H1 (cell line): Measurements from ENCODE around the gene SNX3. TPM values are rescaled to one million over a fixed set of nuclear protein-coding genes. Genes with fewer than 3 reads are reported as not detected.

Experiments
- CTCF ChIA-PET: fragments of 300-600 bp; sonication (Branson Sonifier 250); formaldehyde crosslinking; loops from one replicate; lab custom pipeline; 2021; ENCODE audit not compliant: partially characterized antibody; lab: Charles Lee
- POLR2A ChIA-PET: fragments of 300-600 bp; sonication (Branson Sonifier 250); formaldehyde crosslinking; loops from one replicate; lab custom pipeline; 2021; ENCODE audit warnings: inconsistent platforms; ENCODE audit not compliant: partially characterized antibody; lab: Charles Lee
- DNase-seq, 2 experiments: peaks; one replicate each; pipeline versions ENCODE4 v3.0.0 to v3.0.0-alpha.2; 2010 to 2022; ENCODE audit warnings: low spot score in 2 of 2, low read depth in 1 of 2, mixed read lengths in 1 of 2
- FAIRE-seq: peaks from 2 replicates; lab custom pipeline; 2011; peaks lifted over from hg19 to GRCh38; lab: Jason Lieb, UNC
- H2AFZ ChIP-seq: 2 replicates; pipeline ENCODE4 v1.8.1; 2012; ENCODE audit warnings: low read length, inconsistent platforms
- H2AK5ac ChIP-seq: 2 replicates; pipeline ENCODE4 v1.6.1; 2013; ENCODE audit warnings: low read depth, low read length
- H2BK120ac ChIP-seq: replicated peaks from 2 replicates; pipeline ENCODE3; 2013; ENCODE audit warnings: low read depth, low read length, inconsistent platforms
- H2BK12ac ChIP-seq: 2 replicates; pipeline ENCODE4 v1.6.1; 2013; ENCODE audit warnings: low read depth, low read length
- H2BK15ac ChIP-seq: 2 replicates; pipeline ENCODE4 v1.6.1; 2013; ENCODE audit warnings: low read length
- H2BK20ac ChIP-seq: 2 replicates; pipeline ENCODE4 v1.6.1; 2013; ENCODE audit warnings: low read length
- H2BK5ac ChIP-seq: 2 replicates; pipeline ENCODE4 v1.6.1; 2013; ENCODE audit warnings: low read depth, low read length
- H3K14ac ChIP-seq: 2 replicates; pipeline ENCODE4 v1.6.1; 2013; ENCODE audit warnings: inconsistent platforms; ENCODE audit not compliant: insufficient read length
- H3K18ac ChIP-seq: 2 replicates; pipeline ENCODE4 v1.6.1; 2013; ENCODE audit warnings: low read length; ENCODE audit errors: extremely low read depth
- H3K23ac ChIP-seq: 2 replicates; pipeline ENCODE4 v1.6.1; 2013; ENCODE audit warnings: inconsistent platforms; ENCODE audit not compliant: insufficient read length
- H3K23me2 ChIP-seq: 2 replicates; pipeline ENCODE4 v1.6.1; 2013; ENCODE audit warnings: low read depth, low read length
- H3K27ac ChIP-seq: 2 replicates; pipeline ENCODE4 v1.6.1; 2011; ENCODE audit warnings: low read depth, low read length, inconsistent platforms
- H3K27me3 ChIP-seq, 4 experiments: replicated peaks in 1 of 4; 1 replicate in 1 of 4; 2 replicates in 3 of 4; pipeline versions ENCODE4 v1.6.1 to v1.8.1; 2011 to 2013; ENCODE audit warnings: low read length in 3 of 4, mild to moderate bottlenecking in 3 of 4, inconsistent platforms in 2 of 4, mixed read lengths in 2 of 4, moderate library complexity in 1 of 4; ENCODE audit not compliant: control insufficient read depth in 3 of 4, insufficient read depth in 3 of 4; ENCODE audit errors: extremely low read depth in 1 of 4
- H3K36me3 ChIP-seq, 4 experiments: 2 replicates each; pipeline versions ENCODE4 v1.6.1 to v1.8.1; 2011 to 2013; ENCODE audit warnings: mild to moderate bottlenecking in 4 of 4, low read length in 3 of 4, moderate library complexity in 2 of 4, control low read depth in 1 of 4, inconsistent platforms in 1 of 4; ENCODE audit not compliant: insufficient read depth in 4 of 4, control insufficient read depth in 2 of 4
- H3K4ac ChIP-seq: replicated peaks from 2 replicates; pipeline ENCODE3; 2013; ENCODE audit warnings: low read length, low read depth, mixed read lengths, inconsistent platforms; ENCODE audit not compliant: insufficient read length
- H3K4me1 ChIP-seq, 4 experiments: replicated peaks in 1 of 4; 1 replicate in 1 of 4; 2 replicates in 3 of 4; pipeline versions ENCODE4 v1.6.1 to v1.8.1; 2011 to 2013; ENCODE audit warnings: low read length in 3 of 4, inconsistent platforms in 2 of 4, mixed read lengths in 1 of 4; ENCODE audit not compliant: insufficient read depth in 4 of 4, control insufficient read depth in 3 of 4
- H3K4me2 ChIP-seq, 2 experiments: 2 replicates each; pipeline versions ENCODE4 v1.6.1 to v1.8.1; 2011 to 2013; ENCODE audit warnings: low read depth in 2 of 2, low read length in 2 of 2, control low read depth in 1 of 2, inconsistent platforms in 1 of 2, mild to moderate bottlenecking in 1 of 2; ENCODE audit not compliant: insufficient read depth in 1 of 2
- H3K4me3 ChIP-seq, 4 experiments: fragments of 200-600, 300-600 bp in 1 of 4; sonication (generic), shearing (Covaris generic), sonication (Bioruptor Twin) in 1 of 4; 2 replicates each; pipeline versions ENCODE4 v1.5.1 to v1.8.1; 2011 to 2016; ENCODE audit warnings: low read length in 4 of 4, low read depth in 3 of 4, control low read depth in 2 of 4, inconsistent platforms in 2 of 4, mild to moderate bottlenecking in 2 of 4, mixed read lengths in 1 of 4, moderate library complexity in 1 of 4; ENCODE audit not compliant: insufficient read depth in 2 of 4; ENCODE audit errors: extremely low read depth in 1 of 4
- H3K56ac ChIP-seq: replicated peaks from 2 replicates; pipeline ENCODE3; 2013; ENCODE audit warnings: low read depth, mild to moderate bottlenecking, mixed read lengths, low read length, inconsistent platforms; ENCODE audit not compliant: insufficient read length
- H3K79me1 ChIP-seq: 2 replicates; pipeline ENCODE4 v1.6.1; 2013; ENCODE audit warnings: low read depth, low read length, control low read depth
- H3K79me2 ChIP-seq, 2 experiments: 2 replicates each; pipeline versions ENCODE4 v1.6.1 to v1.8.1; 2012 to 2013; ENCODE audit warnings: low read length in 2 of 2, mild to moderate bottlenecking in 2 of 2, inconsistent platforms in 1 of 2; ENCODE audit not compliant: insufficient read depth in 2 of 2, control insufficient read depth in 1 of 2
- H3K9ac ChIP-seq, 4 experiments: replicated peaks in 1 of 4; 1 replicate in 1 of 4; 2 replicates in 3 of 4; pipeline versions ENCODE4 v1.6.1 to v1.8.1; 2011 to 2013; ENCODE audit warnings: low read depth in 3 of 4, low read length in 3 of 4, control low read depth in 2 of 4, mild to moderate bottlenecking in 2 of 4, moderate library complexity in 2 of 4, inconsistent platforms in 1 of 4; ENCODE audit errors: extremely low read depth in 1 of 4
- H3K9me3 ChIP-seq, 2 experiments: 2 replicates each; pipeline versions ENCODE4 v1.6.1 to v1.8.1; 2012 to 2013; ENCODE audit warnings: mild to moderate bottlenecking in 2 of 2, moderate library complexity in 2 of 2, control low read depth in 1 of 2, inconsistent platforms in 1 of 2, low read depth in 1 of 2, low read length in 1 of 2, mixed read lengths in 1 of 2; ENCODE audit not compliant: insufficient read depth in 2 of 2
- H4K20me1 ChIP-seq, 2 experiments: replicated peaks in 1 of 2; 2 replicates each; pipeline versions ENCODE3 to v1.8.1; 2011 to 2013; ENCODE audit warnings: inconsistent platforms in 2 of 2, low read length in 2 of 2, mild to moderate bottlenecking in 1 of 2; ENCODE audit not compliant: insufficient read depth in 2 of 2, control insufficient read depth in 1 of 2
- H4K5ac ChIP-seq: 2 replicates; pipeline ENCODE4 v1.6.1; 2013; ENCODE audit warnings: low read length, low read depth, mixed read lengths, inconsistent platforms; ENCODE audit not compliant: insufficient read length
- H4K8ac ChIP-seq: 2 replicates; pipeline ENCODE4 v1.8.0; 2013; ENCODE audit warnings: mild to moderate bottlenecking, moderate library complexity, low read length, inconsistent platforms; ENCODE audit not compliant: insufficient read depth; ENCODE audit errors: extremely low read depth
- H4K91ac ChIP-seq: replicated peaks from 2 replicates; pipeline ENCODE3; 2013; ENCODE audit warnings: low read length, mixed read lengths, inconsistent platforms; ENCODE audit not compliant: insufficient read length
- CBX8 ChIP-seq: fragments of 300-800, 300-1000 bp; sonication (generic); IDR thresholded peaks from 2 replicates; pipeline ENCODE4 v1.7.1; 2016; ENCODE audit warnings: low read depth, low read length, borderline replicate concordance
- EGR1 ChIP-seq: IDR thresholded peaks from 2 replicates; pipeline ENCODE4 v1.6.1; 2011; ENCODE audit warnings: low read depth, low read length, borderline replicate concordance
- EZH2 ChIP-seq: fragments of 200-600 bp; sonication (generic); IDR thresholded peaks from 2 replicates; pipeline ENCODE4 v1.7.1; 2012; ENCODE audit warnings: low read depth, mild to moderate bottlenecking, moderate library complexity, low read length, inconsistent platforms; ENCODE audit not compliant: severe bottlenecking
- GABPA ChIP-seq: IDR thresholded peaks from 2 replicates; pipeline ENCODE4 v1.6.1; 2011; ENCODE audit warnings: mild to moderate bottlenecking, low read length, moderate library complexity, borderline replicate concordance; ENCODE audit not compliant: insufficient read depth
- KDM4A ChIP-seq: IDR thresholded peaks from one replicate; pipeline ENCODE4 v1.7.1; 2012; ENCODE audit warnings: low read depth, mild to moderate bottlenecking, moderate library complexity, low read length, inconsistent platforms; ENCODE audit not compliant: severe bottlenecking
- RNF2 ChIP-seq: fragments of 200-900, 300-1000 bp; sonication (generic); IDR thresholded peaks from 2 replicates; pipeline ENCODE4 v1.7.1; 2016; ENCODE audit warnings: borderline replicate concordance, low read depth, mild to moderate bottlenecking, antibody characterized with exemption, low read length; ENCODE audit not compliant: poor library complexity, severe bottlenecking; ENCODE audit errors: missing control alignments
- SP2 ChIP-seq: IDR thresholded peaks from 2 replicates; pipeline ENCODE4 v1.6.1; 2012; ENCODE audit warnings: mild to moderate bottlenecking, low read length, inconsistent platforms
- SUZ12 ChIP-seq: fragments of 200-600 bp; sonication (generic); IDR thresholded peaks from 2 replicates; pipeline ENCODE4 v1.6.1; 2012; ENCODE audit warnings: mild to moderate bottlenecking, inconsistent platforms, low read length, moderate library complexity, mixed read lengths
- TCF12 ChIP-seq: IDR thresholded peaks from 2 replicates; pipeline ENCODE4 v1.6.1; 2011; ENCODE audit warnings: low read depth, mild to moderate bottlenecking, low read length
- WGBS, 2 experiments: shearing (Covaris generic) in 1 of 2; methylation state at CpG; one replicate each; pipeline versions ENCODE4 v1.1.6 to v1.1.7; 2013 to 2015; ENCODE audit warnings: low lambda C conversion rate in 2 of 2, mixed read lengths in 2 of 2, inconsistent platforms in 1 of 2, low coverage in 1 of 2, missing lambda C conversion rate in 1 of 2; ENCODE audit not compliant: insufficient replicate concordance in 2 of 2, insufficient coverage in 1 of 2, insufficient read length in 1 of 2; ENCODE audit errors: extremely low coverage in 1 of 2, missing lambda C conversion rate in 1 of 2; 5-methylcytosine and 5-hydroxymethylcytosine counted together
- polyA plus RNA-seq, 7 experiments: library from polyadenylated mRNA; depleted of rRNA in 3 of 7; stranded (reverse) in 5 of 7; unstranded in 2 of 7; fragments of >200 nt in 5 of 7; fragments of 200-250 nt in 2 of 7; gene quantifications; 1 replicate in 5 of 7; 2 replicates in 1 of 7; 4 replicates in 1 of 7; pipeline versions ENCODE4 v1.2.1 to v1.2.3, GENCODE V29; 2011 to 2013; ENCODE audit warnings: missing spikeins in 2 of 7, mixed read lengths in 2 of 7
- total RNA-seq: library from RNA; stranded (reverse); fragmentation: NEBNext Ultra II Directional; extraction: Animal tissue kit (Norgen Biotek cat#: 25700); gene quantifications from 2 replicates; pipeline ENCODE4 v1.2.1, GENCODE V29; 2021

SNX3 gene
- total and polyA plus RNA-seq, 2 of the 8 experiments (the other 6 are each of a cell fraction or from before 2014, with no cell fraction given): 72.5 to 150 TPM

DNA sequence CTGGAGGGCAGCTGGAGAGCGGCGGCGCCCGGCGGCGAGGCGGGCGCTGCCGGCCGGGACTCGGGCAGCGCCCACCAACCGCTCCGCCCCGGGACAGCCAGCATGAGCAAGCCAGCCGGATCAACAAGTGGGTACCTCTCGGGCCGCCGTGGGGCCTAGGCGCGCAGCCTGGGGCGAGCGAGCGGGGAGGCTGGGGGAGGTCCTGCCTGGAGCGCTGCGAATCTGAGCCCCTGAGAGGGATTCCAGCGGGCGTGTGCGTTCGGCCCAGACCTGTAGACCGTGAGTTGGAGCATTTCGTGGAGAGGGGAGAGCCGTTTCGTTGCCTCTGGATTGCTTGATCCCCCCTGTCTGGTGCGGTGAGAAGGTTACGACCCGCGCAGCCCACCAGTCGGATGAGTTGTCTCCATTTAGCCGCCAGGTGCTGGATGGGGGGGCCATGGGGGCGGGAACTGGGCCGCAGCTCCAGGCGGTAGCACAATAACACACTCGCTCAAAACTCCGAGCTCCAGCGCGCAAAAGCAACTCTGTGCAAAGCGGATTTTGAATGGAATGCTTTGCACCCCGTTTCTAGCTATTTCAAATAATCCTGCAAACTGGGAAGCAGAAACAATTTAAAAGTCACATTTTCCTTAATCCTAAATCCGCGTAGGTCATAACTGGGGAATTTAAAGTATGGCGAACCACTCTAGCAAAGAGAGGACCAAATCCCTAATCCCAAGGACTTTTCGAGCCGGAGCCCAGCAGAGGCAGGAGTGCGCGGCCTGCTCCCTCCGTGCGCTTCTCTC is 94.0 kb downstream of the SNX3 start:
- TF ChIP-seq KDM4A (peak; percentile 15), EGR1 (0 out of 2 replicates have a peak, but pooled peaks have one; percentile 29), SP2 (no peak), EZH2 (peak; percentile 95), TCF12 (no peak), RNF2 (peak; percentile 74), SUZ12 (peak; percentile 36), GABPA (0 out of 2 replicates have a peak, but pooled peaks have one; percentile 11), CBX8 (peak; percentile 72; the same call in 1 of the 2 replicates)
- no peak overlapping the region for H2BK5ac ChIP-seq
- peaks cover 7% of the 10 kb centered on the region; the same call in 1 of the 2 replicates for H3K23me2 ChIP-seq
- no peaks in the 10 kb centered on the region for H3K79me1 ChIP-seq
- no peak overlapping the region for H3K23ac ChIP-seq
- H4K91ac ChIP-seq: no peak overlapping the region
- no peak overlapping the region for H3K56ac ChIP-seq
- H3K4me3 ChIP-seq: peak overlapping the region in 3 of 4 experiments; percentile 7 to 49 (median 22); a peak in 4 of 8 replicates
- no peak overlapping the region for H3K27ac ChIP-seq
- H4K20me1 ChIP-seq: peaks cover 20 to 33% of the 10 kb centered on the region in 2 experiments
- H3K27me3 ChIP-seq: peaks cover 93 to 100% (median 99%) of the 10 kb centered on the region in 4 experiments
- H3K9ac ChIP-seq: no peak overlapping the region
- H3K9me3 ChIP-seq: no peaks in the 10 kb centered on the region
- no peak overlapping the region for H3K14ac ChIP-seq
- no peak overlapping the region; the same call in 1 of the 2 replicates for H2BK20ac ChIP-seq
- H3K4ac ChIP-seq: no peak overlapping the region
- peak overlapping the region; percentile 93; the same call in 1 of the 2 replicates for H2BK12ac ChIP-seq
- peak overlapping the region; percentile 98; the same call in 1 of the 2 replicates for H2BK15ac ChIP-seq
- H3K18ac ChIP-seq: peak overlapping the region; percentile 38; the same call in 1 of the 2 replicates
- H3K4me2 ChIP-seq: peak overlapping the region; percentile 76 to 83
- H3K36me3 ChIP-seq: peaks cover 0 to 5% (median 0%) of the 10 kb centered on the region in 4 experiments; a peak in 1 of 8 replicates
- no peaks in the 10 kb centered on the region for H3K79me2 ChIP-seq
- no peak overlapping the region for H4K5ac ChIP-seq
- 3% methylated on average over 44 of the region's 58 CpGs; no CpG with 5 or more reads in 1 of the 2 experiments for WGBS, 2 experiments
- no peak overlapping the region for H2BK120ac ChIP-seq
- DNase-seq (no peak), FAIRE-seq (no peak)
- POLR2A ChIA-PET: interaction anchor here (1.0 to 4.4 kb wide), 4 partner anchors 10 to 47 kb away, joined by 3 to 19 read pairs (median 6); no protein-coding TSS in a partner anchor
- peaks cover 10 to 57% (median 38%) of the 10 kb centered on the region in 4 experiments for H3K4me1 ChIP-seq
- CTCF ChIA-PET: interaction anchor here (0.9 to 10.8 kb wide), 5 partner anchors 9 to 54 kb away, joined by 3 to 85 read pairs (median 5); no protein-coding TSS in a partner anchor
- no peak overlapping the region; the same call in 1 of the 2 replicates for H2AFZ ChIP-seq
- no peak overlapping the region for H2AK5ac ChIP-seq
- no peak overlapping the region for H4K8ac ChIP-seq
